GM10248 (cell line): ENCODE measurements around the gene UQCC3.

Source experiments
- CTCF ChIA-PET: fragments of 300-600 bp; sonication (Branson Sonifier 250); formaldehyde crosslinking; extraction: SDS; loops from one replicate; lab custom pipeline; 2021; ENCODE audit warnings: antibody characterized with exemption; lab: Yijun Ruan, JAX
- POLR2A ChIA-PET: fragments of 350-650 bp; sonication (Branson Sonifier 250); formaldehyde crosslinking; extraction: SDS; loops from one replicate; lab custom pipeline; 2020; ENCODE audit warnings: antibody characterized with exemption; lab: Yijun Ruan, JAX
- DNase-seq: peaks from one replicate; pipeline ENCODE4 v3.0.0; 2012; ENCODE audit errors: extremely low spot score
- CTCF ChIP-seq: IDR thresholded peaks from 2 replicates; pipeline ENCODE4 v1.5.1; 2012; ENCODE audit warnings: mild to moderate bottlenecking, low read depth; ENCODE audit errors: extremely low read depth, missing control alignments, control extremely low read depth

Gene UQCC3

DNA sequence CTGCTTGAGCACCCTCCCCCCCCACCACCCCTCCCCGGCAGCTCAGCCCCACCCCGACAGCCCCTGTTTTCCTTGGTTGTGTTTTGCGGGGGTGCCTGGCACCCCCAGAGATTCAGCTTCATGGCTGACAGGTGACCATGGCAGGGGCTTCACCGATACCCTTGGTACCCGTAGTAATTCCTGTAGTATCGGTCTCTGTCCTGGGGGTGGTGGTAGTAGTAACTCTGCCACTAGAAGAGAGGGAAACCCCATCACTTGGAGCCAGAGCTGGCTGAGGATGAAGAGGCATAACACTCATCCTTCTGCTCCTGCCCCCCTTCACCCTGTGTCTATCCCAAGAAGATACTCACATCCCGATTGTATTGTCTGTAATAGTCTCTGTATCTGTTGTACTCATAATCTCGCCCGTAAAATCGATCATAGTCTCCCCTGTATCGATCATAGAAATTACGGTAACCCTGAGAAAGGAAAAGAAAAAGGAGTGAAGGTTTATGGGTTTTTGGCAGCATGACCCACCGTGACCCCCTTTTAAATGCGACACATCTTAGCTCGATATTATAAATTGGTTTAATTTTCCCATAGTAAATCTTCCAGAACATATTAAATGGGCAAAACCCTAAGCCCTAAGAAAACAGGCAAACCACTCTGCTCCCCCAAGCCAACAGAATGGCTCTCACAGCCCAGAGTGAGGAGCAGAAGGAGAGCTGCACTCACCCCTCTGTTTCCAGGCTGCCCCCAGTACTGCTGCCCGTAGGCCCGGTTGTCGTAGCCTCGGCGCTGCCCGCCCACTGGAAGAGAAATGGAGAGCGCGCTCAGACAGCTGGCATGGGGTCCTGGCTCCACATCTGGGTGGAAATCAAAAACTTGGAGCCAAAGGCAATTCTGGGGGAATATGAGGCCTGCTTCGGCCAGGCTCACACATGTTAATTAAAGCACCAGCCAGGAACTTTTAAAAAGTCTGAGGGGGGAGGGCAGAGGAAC, 44.0 kb downstream of the UQCC3 start:
- no peak for TF ChIP-seq CTCF
- ChIA-PET POLR2A (interaction anchor here (0.6 kb wide), 2 partner anchors 12 to 72 kb away, joined by 3 read pairs; partner anchors contain the start of gene TMEM179B), CTCF (interaction anchor here (0.7 to 1.2 kb wide), 4 partner anchors 9 to 52 kb away, joined by 3 to 5 read pairs (median 3); partner anchors contain the start of genes HNRNPUL2 and TTC9C)
- no peak for DNase-seq

GRCh38 chr11:62716206-62716605, 44.7 kb downstream of the UQCC3 start:
- CTCF ChIA-PET, result interaction anchor here (0.7 to 1.2 kb wide), 4 partner anchors 10 to 53 kb away, joined by 3 to 5 read pairs (median 3); partner anchors contain the start of genes HNRNPUL2 and TTC9C
- DNase-seq, result no peak
- no peak for TF ChIP-seq CTCF
- POLR2A ChIA-PET, result no interaction called here

GRCh38 chr11:62716816-62717215, 45.3 kb downstream of the UQCC3 start:
- no peak for TF ChIP-seq CTCF
- POLR2A ChIA-PET, result no interaction called here

DNA sequence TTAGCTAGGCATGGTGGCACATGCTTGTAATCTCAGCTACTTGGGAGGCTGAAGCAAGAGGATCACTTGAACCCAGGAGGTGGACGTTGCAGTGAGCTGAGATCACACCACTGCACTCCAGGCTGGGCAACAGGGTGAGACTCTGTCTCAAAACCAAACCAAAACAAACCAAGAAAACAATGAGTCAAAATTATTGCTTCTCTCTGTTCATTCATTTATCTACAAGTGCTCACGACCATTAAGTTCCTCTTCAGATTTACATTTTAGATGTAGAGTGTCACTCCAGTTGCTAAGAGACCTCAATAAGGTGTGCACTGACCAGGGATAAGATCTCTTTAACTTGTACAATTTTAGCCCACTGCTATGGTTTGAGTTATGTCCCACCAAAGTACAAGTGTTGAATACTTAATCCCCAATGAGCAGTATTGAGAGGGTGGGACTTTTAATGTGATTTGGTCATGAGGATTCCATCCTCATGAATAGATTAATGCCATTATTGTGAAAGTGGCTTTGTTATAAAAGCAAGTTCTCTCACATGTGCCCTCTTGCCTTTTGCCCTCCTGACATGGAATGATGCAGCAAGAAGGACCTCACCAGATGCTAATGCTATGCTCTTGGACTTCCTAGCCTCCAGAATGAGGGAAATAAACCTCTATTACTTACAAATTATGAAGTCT, 48.0 kb downstream of the UQCC3 start:
- no peak for TF ChIP-seq CTCF
- no peak for DNase-seq
- ChIA-PET POLR2A (interaction anchor here (0.9 kb wide), 1 partner anchor 55 kb away, joined by 3 read pairs; the partner anchor contains the start of genes C11orf98 and CSKMT), CTCF (interaction anchor here (1.1 kb wide), 1 partner anchor 39 kb away, joined by 3 read pairs; no protein-coding TSS in a partner anchor)

More at GRCh38 chr11:62716816-62717215, 45.3 kb downstream of the UQCC3 start:
- no peak for DNase-seq
- CTCF ChIA-PET, result interaction anchor here (0.8 to 1.2 kb wide), 4 partner anchors 11 to 54 kb away, joined by 3 to 4 read pairs (median 3); partner anchors contain the start of gene BSCL2

GRCh38 chr11:62721994-62722393, 50.5 kb downstream of the UQCC3 start:
- ChIA-PET POLR2A (no interaction called here), CTCF (no interaction called here)
- no peak for TF ChIP-seq CTCF
- no peak for DNase-seq
